ENCODE data around the gene RPL26.
"Not testable (repeated sequence)": the region's sequence is repeated elsewhere in the genome, so short reads cannot be mapped to it uniquely, and the experiment has no call there.

RPL26 gene

DNA sequence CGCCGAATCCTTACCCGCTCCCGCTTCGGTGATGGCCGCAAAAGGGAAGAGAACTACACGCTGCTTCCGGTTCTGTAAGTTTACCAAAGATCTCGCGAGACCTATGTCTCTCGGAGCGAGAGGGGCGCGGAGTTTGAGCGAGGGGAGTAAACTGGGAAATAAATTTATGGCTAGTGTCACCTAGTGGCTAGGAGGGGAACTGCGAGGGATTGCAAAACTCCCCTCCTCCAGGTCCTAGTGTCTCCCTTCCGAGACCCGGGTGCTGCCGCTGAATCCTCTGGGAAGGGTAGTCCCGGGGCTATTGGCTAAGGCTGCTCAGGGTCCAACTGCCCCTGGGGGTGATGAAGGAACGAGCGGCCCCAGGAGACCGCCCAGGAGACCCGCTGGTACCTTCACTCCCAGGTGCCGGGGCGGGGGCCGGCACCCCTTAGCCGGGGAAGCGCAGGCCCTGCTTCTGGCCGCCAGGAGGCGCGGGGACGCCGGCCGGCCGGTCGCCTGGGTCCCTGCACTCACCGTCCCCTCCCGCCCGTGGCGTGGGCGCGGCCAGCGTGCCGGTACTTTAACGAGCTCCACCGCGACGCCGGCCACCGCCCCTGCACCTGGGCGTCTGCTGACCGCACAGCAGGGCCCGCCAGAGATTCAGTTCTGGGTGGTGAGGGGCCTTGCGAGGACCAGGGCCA lies at the start of gene RPL26:
TSS of gene RPL26 (minus strand) at position 51 of the 680 bp plus-strand sequence. CDS start 883 bp downstream, outside the sequence.
- DNase-seq = peak; percentile 99

DNA sequence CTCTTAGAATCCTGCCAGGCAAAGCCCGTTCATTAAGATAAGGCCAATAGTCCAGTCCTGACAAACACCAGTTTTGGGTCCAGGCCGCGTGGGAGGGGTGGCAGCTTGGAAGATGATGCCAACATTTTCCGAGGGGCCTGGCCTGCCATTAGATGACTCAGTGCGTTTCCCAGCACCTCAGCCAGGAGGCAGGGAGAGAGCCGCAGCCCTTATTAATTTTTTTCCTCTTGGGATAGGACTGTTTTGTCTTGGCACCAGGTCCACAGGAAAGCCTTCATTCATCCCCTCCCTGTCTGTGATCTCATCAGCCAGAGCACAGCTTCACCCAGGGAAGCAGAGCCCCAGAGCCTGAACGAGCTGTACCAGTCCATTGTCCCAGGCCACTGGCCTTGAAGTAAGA lies 48.0 kb upstream of the RPL26 start:
- DNase-seq = peak; percentile 25

DNA sequence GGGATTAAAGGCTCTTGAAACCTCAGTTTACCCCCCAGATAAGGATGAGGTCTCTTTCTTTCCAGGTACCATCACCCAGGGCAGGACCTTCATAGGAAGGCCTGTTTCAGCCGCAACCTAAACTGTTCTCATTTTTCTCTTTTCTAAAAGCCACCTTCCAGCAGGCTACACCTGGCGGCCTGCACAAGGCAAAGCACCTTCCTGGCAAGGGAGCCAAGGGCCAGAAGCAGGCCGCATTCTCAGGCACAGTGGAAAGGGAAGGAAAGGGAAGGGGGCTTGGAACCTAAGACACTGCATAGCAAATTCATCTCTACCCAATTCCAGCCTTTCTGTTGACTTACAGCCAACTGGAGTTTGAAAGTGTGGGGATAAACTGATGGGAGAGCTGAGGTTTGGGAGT lies 43.8 kb upstream of the RPL26 start:
- no peak for DNase-seq

DNA sequence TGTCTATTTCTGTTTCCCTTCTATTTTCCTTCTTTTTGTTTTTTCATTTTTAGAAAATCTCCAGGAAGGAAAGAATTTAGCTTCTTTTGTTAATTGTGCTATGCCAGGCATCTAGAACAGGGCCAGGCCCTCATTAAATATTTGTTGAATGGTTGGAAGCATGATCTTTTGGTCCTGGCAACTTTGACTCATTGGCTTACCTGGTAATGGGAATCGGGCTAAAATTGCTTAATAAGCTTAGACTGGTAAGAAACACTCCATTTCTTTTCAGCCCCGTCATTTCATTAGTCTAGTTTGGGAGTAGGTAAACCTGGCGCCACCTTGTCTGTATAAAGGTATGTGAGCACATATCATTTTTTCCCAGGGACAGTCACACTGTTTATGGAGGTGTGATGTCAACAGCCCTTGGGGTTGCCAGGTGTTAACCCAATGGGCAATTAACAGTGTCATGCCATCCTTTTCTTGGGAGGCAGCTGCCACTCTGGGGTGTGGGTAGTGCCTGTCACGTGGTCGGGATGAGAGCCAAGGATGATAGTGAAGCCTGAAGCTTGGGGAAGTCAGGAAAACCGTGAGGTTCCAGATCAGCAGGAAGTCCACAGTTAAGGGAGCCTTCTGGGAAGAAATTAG lies 43.2 kb upstream of the RPL26 start:
- DNase-seq = no peak

DNA sequence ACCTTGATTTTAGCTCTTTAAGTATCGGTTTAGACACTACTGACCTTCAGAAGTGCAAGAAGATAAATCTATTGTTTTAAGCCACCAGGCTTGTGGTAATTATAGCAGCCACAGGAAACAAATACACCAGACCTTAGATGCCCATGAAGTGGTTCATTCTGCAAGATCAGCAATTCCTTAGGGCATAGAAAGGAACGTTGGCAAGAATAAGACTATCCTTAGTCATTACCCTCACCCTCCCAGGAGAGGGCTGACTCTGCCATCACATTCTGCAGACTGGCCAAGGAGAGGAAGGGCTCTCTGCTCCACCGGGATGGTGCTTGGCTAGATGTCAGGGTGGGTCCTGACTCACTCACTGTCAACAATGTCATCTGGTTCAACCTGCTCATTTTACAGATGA lies 38.6 kb upstream of the RPL26 start:
- DNase-seq = no peak

DNA sequence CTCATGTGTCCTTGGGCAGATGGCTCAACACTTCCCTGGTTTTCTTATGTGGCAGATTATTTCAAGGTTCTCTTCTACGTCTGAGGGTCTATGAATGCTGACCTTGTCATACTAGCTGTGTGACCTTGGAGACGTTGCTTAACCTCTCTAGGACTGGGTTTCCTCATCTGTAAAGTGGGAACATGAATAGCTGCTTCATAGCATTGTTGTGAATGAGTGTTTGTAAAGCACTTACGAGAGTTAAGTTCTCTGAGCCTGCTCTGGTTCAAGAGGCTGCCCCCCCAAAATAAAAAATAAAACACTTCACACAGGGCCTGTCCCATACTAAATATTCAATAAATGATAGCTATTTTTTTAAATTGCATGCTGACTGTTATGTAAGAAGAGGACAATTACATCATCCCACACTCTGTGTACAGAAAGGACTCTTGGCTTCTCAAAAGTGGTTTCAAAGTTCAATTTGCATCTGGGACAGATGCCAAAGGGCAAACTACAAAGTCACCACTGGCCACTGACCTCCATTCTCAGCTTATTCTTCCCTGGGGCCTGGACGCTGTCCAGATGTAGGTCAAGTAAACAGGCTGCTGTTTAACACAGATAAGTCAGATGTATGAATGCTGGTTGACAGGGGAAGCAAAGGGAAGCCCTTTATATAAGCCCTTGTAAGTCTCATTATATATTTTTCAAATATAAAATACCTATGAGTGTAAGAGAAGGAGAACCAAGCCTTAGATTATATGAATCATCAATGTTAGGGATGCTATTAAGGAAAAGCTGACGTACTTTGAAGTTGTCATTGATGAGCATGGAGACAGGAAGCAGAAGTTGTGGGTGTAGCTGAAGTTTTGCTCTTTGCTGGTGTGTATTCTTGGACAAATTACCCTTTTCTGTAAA lies 37.3 kb upstream of the RPL26 start:
- peak; percentile 7 for DNase-seq

DNA sequence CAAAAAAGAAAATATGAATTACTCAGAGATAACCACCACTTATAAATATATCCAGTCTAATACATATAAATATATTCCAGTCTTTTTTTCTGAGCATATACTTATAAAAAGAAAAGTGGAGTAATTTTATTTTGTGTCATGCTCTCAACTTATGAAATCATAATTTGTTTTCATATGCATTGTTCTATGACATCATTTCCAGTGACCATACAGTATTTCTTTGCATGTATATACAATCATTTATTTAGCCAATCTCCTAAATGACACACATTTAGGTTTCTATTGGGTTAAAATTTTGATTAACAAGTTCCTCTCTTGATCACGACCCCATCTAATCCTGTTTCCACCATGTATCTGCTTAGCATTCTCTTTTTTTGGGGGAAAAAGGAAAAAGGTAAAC lies 36.3 kb upstream of the RPL26 start:
- DNase-seq = no peak

DNA sequence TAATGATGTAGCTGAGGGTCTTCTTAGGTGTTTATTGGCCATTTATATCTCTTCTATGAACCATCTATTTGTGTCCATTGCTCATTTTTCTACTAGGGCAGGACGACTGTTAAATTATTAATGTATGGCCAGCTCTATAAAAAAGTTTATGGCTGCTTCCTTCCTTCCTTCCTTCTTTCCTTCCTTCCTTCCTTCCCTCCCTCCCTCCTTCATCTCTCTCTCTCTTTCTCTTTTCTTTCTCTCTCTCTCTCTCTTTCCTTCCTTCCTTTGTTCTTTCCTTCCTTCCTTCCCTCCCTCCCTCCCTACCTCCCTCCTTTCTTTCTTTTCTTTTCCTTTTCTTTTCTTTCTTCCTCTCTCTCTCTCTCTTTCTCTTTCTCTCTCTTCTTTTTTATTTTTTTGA lies 35.5 kb upstream of the RPL26 start:
- no peak for DNase-seq

DNA sequence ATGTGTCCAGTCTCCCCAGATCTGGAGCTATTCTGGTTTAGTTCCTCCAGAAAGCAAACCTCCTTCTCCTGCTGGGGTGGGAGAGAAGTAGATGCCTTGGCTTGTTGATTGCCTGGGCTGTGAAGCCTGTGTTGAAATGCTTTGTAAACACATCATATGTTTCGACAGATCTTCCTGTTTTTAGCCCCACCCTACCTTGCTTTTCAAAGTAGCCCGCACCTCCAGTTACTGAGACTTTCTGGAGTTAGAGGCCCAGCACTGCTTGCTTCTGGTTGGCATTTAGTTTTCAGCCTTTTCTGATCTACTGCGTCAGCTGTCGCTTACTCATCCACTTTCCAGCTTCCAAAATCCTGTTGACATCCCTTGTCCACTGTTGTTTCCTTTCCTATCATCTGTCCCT lies 34.8 kb upstream of the RPL26 start:
- no peak for DNase-seq

DNA sequence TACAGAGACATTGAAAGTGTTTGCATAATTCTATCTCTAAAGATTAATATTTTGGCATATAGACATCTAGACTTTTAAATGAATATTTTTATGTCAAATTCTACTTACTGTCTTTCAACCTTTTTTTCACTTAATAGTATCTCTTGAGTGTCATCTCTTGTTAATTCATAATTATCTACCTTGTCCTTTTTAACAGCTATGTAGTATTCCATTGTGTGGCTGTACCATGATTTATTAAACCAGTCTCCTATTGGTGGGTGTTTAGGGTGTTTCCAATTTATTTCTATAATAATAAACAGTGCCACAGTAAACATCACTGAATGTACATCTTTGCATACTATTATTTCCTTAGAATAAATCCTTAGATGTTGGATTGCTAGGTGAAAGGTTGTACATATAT lies 30.9 kb upstream of the RPL26 start:
- DNase-seq = no peak

DNA sequence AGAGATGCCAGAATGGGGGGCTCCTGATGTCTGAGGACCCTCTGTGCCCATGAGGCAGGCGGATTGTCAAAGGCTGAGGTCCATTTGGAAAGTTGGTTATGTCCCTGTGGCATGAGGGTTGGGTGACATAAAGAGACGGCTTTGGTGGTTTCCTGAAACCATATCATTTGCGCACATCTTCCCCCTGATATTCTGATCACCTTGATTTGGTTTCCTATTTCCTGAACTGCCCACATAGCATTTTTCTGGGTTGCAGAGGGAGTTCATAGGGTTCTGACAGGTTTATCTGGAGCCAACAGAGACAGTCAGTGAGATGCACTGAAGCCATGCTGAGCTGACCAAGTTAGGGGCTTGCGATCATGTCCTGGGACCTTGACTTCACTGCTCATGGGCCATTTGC lies 30.3 kb upstream of the RPL26 start:
- no peak for DNase-seq

DNA sequence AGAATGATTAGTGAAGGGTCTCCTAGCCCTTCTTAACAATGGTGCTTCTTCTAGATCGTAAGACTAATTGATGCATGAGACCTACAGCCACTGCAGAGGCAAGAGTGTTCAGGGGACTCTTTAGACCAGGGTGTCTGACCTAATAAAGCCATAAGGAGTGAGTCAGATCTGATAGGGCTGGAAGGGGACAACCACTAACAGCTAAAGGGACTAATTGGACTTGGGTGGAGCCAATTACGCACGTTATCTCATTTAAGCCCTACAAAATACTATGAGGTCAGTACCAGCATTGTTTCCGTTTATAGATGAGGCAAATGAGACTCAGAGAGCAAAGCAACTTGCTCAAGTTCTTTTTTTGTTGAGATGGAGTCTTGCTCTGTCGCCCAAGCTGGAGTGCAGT lies 29.1 kb upstream of the RPL26 start:
- DNase-seq = no peak

DNA sequence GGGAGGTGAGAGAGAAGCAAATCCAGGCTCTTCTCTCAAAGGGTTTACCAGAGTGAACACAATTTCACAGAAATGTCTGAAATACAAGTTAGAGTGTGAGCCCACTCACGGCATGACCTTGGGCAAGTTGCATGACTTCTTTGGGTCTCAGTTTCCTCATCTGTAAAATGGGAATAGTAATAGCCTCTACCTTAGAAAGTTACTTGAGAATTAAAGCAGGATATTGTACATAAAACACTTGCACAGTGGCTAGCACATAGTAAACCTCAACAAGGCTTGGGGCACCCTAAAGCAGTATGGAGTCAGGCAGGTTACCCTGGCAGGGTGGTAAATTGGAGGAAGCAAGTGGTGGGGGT lies 27.9 kb upstream of the RPL26 start:
- no peak for DNase-seq

DNA sequence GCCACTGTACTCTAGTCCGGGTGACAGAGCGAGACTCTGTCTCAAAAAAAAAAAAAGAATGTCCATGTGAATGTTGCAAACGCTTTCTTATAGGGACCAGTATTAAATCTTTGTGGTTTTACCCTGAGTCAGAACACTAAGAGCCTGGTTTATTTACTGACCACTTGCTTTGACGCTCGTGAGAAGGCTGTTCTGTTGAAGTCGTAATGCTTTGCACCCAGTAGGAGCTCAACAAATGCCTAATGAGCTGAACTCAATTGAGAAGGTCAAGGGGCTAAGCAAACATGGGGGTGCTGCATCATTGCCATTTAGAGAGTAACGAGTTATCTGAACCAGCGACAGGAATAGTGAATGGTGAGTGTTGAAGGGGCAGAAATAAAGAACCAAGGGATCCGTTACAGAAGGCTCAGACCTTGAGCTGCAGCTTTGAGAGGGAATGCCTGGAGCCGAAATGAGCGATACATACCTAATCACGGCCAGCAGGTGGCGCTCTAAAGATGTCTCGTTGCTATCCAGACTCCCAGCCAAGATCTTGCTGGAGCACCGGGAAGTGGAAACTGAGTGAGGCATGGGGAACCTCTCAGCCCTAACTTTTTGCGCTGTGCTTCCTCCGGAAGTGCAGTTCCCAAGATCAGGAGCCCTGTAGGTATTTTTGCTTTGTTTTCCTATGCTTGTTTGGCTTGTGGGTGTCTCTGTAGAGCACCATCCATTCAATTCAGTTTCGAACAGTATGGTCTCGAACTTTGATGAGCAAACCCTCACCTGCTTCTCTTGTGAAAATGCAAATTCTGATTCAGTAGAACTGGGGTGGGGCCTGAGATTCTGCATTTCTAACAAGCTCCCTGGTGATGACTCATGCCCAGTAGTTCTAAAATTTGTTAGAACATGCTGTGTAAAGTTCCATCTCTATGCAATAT lies 27.2 kb upstream of the RPL26 start:
- peak; percentile 81 for DNase-seq

DNA sequence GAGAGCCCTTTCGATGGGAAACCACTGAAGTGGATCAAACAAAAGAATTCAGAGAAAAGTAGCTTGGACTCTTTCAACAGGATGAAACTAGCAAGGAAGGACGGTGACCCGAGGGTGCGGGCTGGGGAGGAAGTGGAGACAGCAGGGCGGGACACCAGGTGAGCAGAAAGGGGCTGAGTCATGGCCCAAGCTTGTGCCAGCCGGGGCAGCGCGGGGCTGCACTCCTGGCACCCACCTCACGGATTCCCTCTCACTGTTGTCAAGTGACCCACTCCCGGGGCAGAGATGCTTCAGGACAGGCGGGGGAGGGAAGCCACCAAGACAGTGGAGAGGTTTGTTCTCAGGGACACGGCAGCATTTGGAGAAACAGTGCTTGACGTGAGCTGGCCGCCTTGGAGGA lies 25.4 kb upstream of the RPL26 start:
- DNase-seq = no peak

DNA sequence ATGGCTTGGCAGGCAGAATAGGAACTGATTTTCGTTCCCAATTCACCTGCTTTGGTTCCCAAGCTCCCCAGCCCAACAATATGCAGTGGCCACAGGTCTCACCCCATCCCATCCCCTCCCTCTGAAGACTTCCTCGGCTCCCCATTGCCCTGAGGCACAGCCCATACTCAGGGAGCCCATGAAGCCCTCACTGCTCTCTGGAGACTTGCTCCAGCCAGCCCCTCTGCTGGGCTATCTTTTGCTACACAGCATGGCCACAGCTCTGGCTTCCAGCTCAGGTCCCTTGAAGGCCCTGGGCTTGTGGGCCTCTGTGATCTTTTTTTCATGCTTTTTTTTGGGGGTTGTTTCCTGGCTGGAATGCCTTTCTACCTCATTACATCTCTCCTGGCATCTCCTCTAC lies 23.2 kb upstream of the RPL26 start:
- DNase-seq = no peak

DNA sequence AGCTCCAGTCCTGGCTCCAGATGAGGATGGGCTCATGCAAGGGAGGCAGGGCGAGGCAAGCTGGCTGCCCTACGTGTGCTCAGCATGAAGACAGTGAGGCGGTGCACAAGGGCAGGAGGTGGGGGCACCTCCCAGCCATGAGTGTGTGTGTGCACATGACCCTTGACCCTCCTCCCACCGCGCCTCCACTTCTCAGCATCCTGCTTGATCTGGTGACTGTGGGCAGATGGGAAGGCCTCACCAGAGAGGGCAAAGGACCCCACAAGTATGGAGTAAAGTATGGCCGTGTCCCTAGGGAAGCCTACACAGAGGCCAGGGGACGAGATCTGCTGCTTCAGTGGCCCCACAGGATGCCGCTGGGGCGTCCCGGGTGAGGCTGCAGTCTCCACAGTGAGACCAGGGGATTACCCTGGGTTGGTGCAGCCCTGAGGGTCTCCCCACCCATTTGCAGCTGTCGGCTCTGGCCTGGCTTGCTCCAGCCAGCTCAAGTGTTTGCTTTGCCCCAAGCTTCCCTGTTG lies 22.6 kb upstream of the RPL26 start:
- no peak for DNase-seq

DNA sequence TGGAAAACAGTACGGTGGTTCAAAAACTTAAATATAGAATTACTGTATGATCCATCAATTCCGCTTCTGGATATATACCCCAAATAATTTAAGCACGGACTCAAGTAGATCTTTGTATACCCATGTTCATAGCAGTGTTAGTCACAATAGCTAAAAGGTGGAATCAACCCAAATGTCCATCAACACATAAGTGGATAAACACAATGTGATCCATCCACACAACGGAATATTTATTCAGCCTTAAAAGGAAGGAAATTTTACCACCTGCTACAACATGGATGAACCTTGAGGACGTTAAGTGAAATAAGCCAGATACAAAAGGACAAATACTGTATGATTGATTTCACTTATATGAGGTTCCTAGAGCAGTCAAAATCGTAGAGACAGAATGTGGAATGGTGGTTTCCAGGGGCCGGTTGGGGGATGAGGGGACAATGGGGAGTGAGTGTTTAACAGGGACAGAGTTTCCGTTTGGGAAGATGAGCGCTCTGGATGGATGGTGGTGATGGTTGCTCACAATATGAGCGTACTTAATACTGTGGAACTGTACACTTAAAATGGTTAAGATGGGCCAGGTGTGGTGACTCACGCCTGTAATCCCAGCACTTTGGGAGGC lies 20.0 kb upstream of the RPL26 start:
- DNase-seq = no peak

DNA sequence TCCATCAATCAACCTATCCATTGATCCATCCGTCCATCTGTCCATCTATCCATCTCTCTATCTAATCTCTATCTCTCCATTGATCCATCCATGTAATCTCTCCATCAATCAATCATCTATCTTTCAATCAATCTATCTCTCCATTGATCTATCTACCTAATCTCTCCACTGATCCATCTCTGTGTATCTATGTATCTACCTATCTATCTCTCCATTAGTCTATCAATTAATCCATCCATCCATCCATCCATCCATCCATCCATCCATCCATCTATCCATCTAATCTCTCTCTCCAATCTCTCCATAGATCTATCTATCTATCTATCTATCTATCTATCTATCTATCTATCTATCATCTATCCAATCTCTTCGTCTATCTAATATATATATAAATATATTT lies 18.1 kb upstream of the RPL26 start:
- DNase-seq = no peak

DNA sequence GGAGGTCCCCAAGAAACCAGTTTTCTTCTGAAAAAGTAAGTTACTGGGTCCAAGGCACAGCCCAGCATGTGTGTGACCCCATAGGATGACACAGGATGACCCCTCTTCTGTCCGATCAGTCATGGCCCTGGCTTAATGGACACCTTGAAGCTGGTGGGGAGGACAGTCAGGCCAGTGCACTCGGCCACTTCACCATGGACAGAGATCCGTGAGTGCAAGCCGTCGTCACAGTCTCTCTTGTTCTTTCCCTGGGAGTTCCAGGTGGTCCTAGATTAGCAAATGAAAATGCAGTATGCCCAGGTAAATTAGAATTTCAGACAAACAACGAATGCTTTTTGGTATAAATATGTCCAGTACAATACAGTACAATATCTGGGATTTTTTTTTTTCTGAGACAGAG lies 16.0 kb upstream of the RPL26 start:
- no peak for DNase-seq

DNA sequence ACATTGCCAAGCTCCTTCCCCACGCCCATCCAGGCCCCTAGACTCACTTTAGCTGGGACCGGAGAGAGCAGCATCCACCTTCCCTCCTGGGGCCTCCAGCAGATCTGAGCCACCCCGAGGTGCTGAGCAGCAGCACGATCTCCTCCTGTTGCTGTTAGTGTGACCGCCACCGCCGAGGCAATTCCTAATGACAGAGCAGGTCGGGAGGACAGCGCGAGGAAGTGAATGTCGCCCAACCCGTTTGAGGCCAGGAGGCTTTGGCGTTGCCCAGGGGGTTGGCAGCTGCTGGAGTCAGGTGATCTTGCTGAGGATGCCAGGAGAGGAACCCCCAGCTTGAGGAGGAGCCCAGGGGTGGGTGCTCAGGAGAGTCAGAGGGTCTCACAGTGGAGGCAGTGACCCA lies 14.6 kb upstream of the RPL26 start, which contains the start of gene RNF222:
TSS of gene RNF222 (minus strand) at position 192 of the 400 bp plus-strand sequence. CDS start 4,366 bp downstream, outside the sequence.
- no peak for DNase-seq

DNA sequence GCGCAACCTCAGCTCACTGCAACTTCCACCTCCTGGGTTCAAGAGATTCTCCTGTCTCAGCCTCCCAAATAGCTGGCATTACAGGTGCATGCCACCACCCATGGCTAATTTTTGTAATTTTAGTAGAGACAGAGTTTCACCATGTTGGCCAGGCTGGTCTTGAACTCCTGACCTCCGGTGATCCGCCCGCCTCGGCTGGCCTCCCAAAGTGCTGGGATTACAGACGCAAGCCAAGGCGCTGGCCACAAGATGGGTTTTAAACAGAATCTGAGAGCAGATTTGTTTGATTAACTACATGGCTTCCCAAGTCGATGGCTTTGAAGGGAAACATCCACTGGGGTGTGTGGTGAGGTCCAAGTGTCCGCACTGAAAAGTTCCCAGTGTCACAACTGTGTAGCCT lies 11.5 kb upstream of the RPL26 start:
- DNase-seq = not testable (repeated sequence)

Data from fibroblast of skin of right biceps (primary cell).